T-cell (primary cell): ENCODE data around the gene TIMM17A. TPM values are rescaled to one million over a fixed set of nuclear protein-coding genes. Genes with fewer than 3 reads are reported as not detected.

Experiments used
- ATAC-seq, 4 experiments: fragments of 200-7000 bp in 3 of 4; fragments of 150-1000 bp in 1 of 4; cut with Tn5 transposase; replicated peaks in 1 of 4; 1 replicate in 3 of 4; 2 replicates in 1 of 4; pipeline ENCODE4 v1.10.0; 2021; ENCODE audit warnings: moderate library complexity in 3 of 4, mild to moderate bottlenecking in 2 of 4, moderate number of reproducible peaks in 1 of 4
- CTCF ChIA-PET, 2 donors: fragments of 300-600 bp; sonication (Branson Sonifier 250); formaldehyde crosslinking; loops; one replicate each; lab custom pipeline; 2022; ENCODE audit warnings: antibody characterized with exemption in 2 of 2; lab: Charles Lee
- POLR2A ChIA-PET, 2 donors: fragments of 300-600 bp; sonication (Branson Sonifier 250); formaldehyde crosslinking; loops; one replicate each; lab custom pipeline; 2022; ENCODE audit warnings: antibody characterized with exemption in 2 of 2; lab: Charles Lee
- DNase-seq, 35 experiments: peaks; one replicate each; pipeline versions ENCODE4 v3.0.0 to v3.0.0-alpha.2; 2013 to 2023
- H3K27ac ChIP-seq: one replicate; pipeline ENCODE4 v1.5.1; 2013; ENCODE audit warnings: low read length
- H3K27me3 ChIP-seq, 2 experiments: replicated peaks in 1 of 2; 1 replicate in 1 of 2; 2 replicates in 1 of 2; pipeline versions ENCODE4 v1.6.1 to v1.7.0; 2013; ENCODE audit warnings: low read length in 1 of 2, mixed read lengths in 1 of 2; ENCODE audit not compliant: control insufficient read depth in 2 of 2, insufficient read depth in 2 of 2; ENCODE audit errors: extremely low read depth in 1 of 2
- H3K36me3 ChIP-seq, 2 donors: 1 replicate in 1 of 2; 2 replicates in 1 of 2; pipeline versions ENCODE4 v1.6.1 to v1.7.0; 2013; ENCODE audit warnings: low read length in 1 of 2; ENCODE audit not compliant: control insufficient read depth in 2 of 2, insufficient read depth in 1 of 2; ENCODE audit errors: extremely low read depth in 1 of 2
- H3K4me1 ChIP-seq, 2 experiments: 1 replicate in 1 of 2; 2 replicates in 1 of 2; pipeline versions ENCODE4 v1.6.1 to v1.7.0; 2013; ENCODE audit warnings: low read length in 2 of 2, mixed read lengths in 1 of 2; ENCODE audit not compliant: insufficient read depth in 2 of 2, control insufficient read depth in 1 of 2; ENCODE audit errors: extremely low read depth in 1 of 2
- H3K4me3 ChIP-seq, 2 donors: 1 replicate in 1 of 2; 2 replicates in 1 of 2; pipeline versions ENCODE4 v1.5.1 to v1.7.0; 2013; ENCODE audit warnings: mild to moderate bottlenecking in 2 of 2, low read length in 1 of 2, moderate library complexity in 1 of 2; ENCODE audit not compliant: control insufficient read depth in 1 of 2; ENCODE audit errors: extremely low read depth in 1 of 2
- H3K9me3 ChIP-seq: 2 replicates; pipeline ENCODE4 v1.7.0; 2013
- H3K27ac Mint-ChIP-seq, 2 donors: one replicate each; pipeline ENCODE4 v1.8.0; 2020 to 2021; ENCODE audit warnings: mild to moderate bottlenecking in 2 of 2, mixed read lengths in 2 of 2
- H3K27me3 Mint-ChIP-seq, 2 donors: one replicate each; pipeline ENCODE4 v1.8.0; 2021 to 2022; ENCODE audit warnings: mixed read lengths in 2 of 2
- H3K36me3 Mint-ChIP-seq: one replicate; pipeline ENCODE4 v1.8.0; 2021; ENCODE audit warnings: mixed read lengths
- H3K4me1 Mint-ChIP-seq, 3 donors: one replicate each; pipeline ENCODE4 v1.8.0; 2020 to 2022; ENCODE audit warnings: mixed read lengths in 3 of 3, mild to moderate bottlenecking in 1 of 3
- H3K4me3 Mint-ChIP-seq, 3 donors: one replicate each; pipeline ENCODE4 v1.8.0; 2020 to 2022; ENCODE audit warnings: mild to moderate bottlenecking in 3 of 3, mixed read lengths in 3 of 3, moderate library complexity in 3 of 3
- H3K9me3 Mint-ChIP-seq, 3 donors: one replicate each; pipeline ENCODE4 v1.8.0; 2020 to 2022; ENCODE audit warnings: mixed read lengths in 3 of 3
- WGBS: methylation state at CpG from one replicate; pipeline ENCODE4 v1.1.5; 2013; ENCODE audit warnings: missing lambda C conversion rate; ENCODE audit not compliant: insufficient coverage; 5-methylcytosine and 5-hydroxymethylcytosine counted together
- total RNA-seq, 35 experiments: library from RNA in 6 of 35; stranded (reverse) in 6 of 35; fragments of 120-200 nt in 1 of 35; gene quantifications; one replicate each; pipeline versions ENCODE4 v1.2.1 to v1.2.4 and lab custom pipeline; 2013 to 2026

The TIMM17A gene
- total RNA-seq, 5 donors from 2014 or later (not counting 1 experiment from before 2014, with no cell fraction given) = 28.7 to 37.6 (median 29.9) TPM

DNA sequence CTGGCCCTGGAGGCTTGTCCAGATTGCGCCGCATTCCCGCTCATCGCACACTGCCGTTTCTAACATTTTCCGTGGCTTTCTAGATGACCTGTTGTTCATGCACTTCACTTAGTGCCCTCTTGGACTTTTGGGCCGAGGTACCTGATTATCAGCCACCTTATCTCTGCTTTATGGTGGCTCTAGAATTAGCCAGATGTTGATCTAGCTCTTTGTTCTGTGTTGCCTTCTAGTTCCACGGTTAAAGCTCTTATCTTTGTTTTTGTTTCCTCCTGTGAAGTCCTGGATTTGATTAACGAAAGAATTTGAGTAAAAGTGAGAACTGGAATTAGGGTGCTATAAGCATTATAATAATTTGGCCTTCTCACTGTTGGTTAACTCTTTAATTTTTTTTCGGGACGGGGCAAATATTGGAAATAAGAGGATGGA, 28.1 kb downstream of the TIMM17A start:
- Histone ChIP-seq H3K27ac (peak overlapping the region; percentile 14), H3K9me3 (no peaks in the 10 kb centered on the region), H3K4me3 (peak overlapping the region; percentile 66 to 90), H3K27me3 (no peaks in the 10 kb centered on the region), H3K36me3 (peaks cover 0 to 2% of the 10 kb centered on the region in 2 donors), H3K4me1 (peaks cover 0 to 11% of the 10 kb centered on the region in 2 experiments)
- peaks cover 24 to 33% (median 26%) of the 10 kb centered on the region in 3 donors for H3K4me1 Mint-ChIP-seq
- ATAC-seq (no peak), DNase-seq (peak in 1 of 35 experiments; percentile 5)
- H3K27ac Mint-ChIP-seq = peak overlapping the region; percentile 91 to 94
- WGBS = 26% methylated on average over 9 of the region's 11 CpGs
- no peaks in the 10 kb centered on the region for H3K9me3 Mint-ChIP-seq
- no peaks in the 10 kb centered on the region for H3K27me3 Mint-ChIP-seq
- ChIA-PET CTCF (interaction anchor here in 1 of 2 donors (1.3 to 1.5 kb wide), 2 partner anchors 17 to 88 kb away, joined by 3 to 6 read pairs; no protein-coding TSS in a partner anchor), POLR2A (interaction anchor here in 1 of 2 donors (0.7 kb wide), 2 partner anchors 22 to 87 kb away, joined by 3 read pairs; no protein-coding TSS in a partner anchor)
- no peaks in the 10 kb centered on the region for H3K36me3 Mint-ChIP-seq
- H3K4me3 Mint-ChIP-seq = peak overlapping the region; percentile 92 to 99 (median 97)

GRCh38 chr1:201984446-201984845, 29.1 kb downstream of the TIMM17A start:
- H3K4me3 Mint-ChIP-seq = peak overlapping the region; percentile 47 to 99 (median 51)
- H3K27ac ChIP-seq = no peak overlapping the region
- DNase-seq (no peak), ATAC-seq (no peak)
- peaks cover 24 to 33% (median 26%) of the 10 kb centered on the region in 3 donors for H3K4me1 Mint-ChIP-seq
- no peaks in the 10 kb centered on the region for H3K27me3 Mint-ChIP-seq
- H3K27ac Mint-ChIP-seq = peak overlapping the region; percentile 61 to 94
- no peaks in the 10 kb centered on the region for H3K9me3 ChIP-seq
- ChIA-PET POLR2A (no interaction called here), CTCF (interaction anchor here (0.6 to 0.8 kb wide), 2 partner anchors 15 kb away, joined by 3 read pairs; no protein-coding TSS in a partner anchor)
- peaks cover 0 to 11% of the 10 kb centered on the region in 2 experiments for H3K4me1 ChIP-seq
- H3K27me3 ChIP-seq = no peaks in the 10 kb centered on the region
- H3K36me3 ChIP-seq = peaks cover 0 to 13% of the 10 kb centered on the region in 2 donors
- no CpG with 5 or more reads among the region's 3 CpGs for WGBS
- no peaks in the 10 kb centered on the region for H3K9me3 Mint-ChIP-seq
- H3K4me3 ChIP-seq = no peak overlapping the region
- peaks cover 5% of the 10 kb centered on the region for H3K36me3 Mint-ChIP-seq

DNA sequence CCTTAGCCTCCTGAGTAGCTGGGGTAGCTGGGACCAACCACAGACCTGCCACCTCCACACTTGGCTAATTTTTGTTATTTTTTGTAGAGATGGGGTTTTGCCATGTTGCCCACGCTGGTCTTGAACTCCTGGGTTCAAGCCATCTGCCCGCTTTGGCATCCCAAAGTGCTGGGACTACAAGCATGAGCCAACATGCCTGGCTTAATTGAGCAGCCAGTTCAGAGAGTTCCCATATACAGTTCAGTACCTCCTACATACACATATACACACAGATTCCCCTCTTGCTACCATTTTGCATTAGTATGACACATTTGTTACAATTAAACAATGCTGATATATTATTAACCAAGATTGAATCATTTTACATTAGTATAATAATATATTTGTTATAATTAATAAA, 30.1 kb downstream of the TIMM17A start:
- ATAC-seq (no peak), DNase-seq (no peak)
- CTCF ChIA-PET = interaction anchor here in 1 of 2 donors (0.8 kb wide), 1 partner anchor 14 kb away, joined by 3 read pairs; no protein-coding TSS in a partner anchor
- Histone ChIP-seq H3K9me3 (no peaks in the 10 kb centered on the region), H3K27ac (no peak overlapping the region), H3K36me3 (peaks cover 1 to 19% of the 10 kb centered on the region in 2 donors), H3K4me1 (peaks cover 0 to 11% of the 10 kb centered on the region in 2 experiments), H3K27me3 (no peaks in the 10 kb centered on the region), H3K4me3 (no peak overlapping the region)
- Mint-ChIP-seq H3K27ac (no peak overlapping the region), H3K27me3 (no peaks in the 10 kb centered on the region), H3K4me1 (peaks cover 24 to 33% (median 26%) of the 10 kb centered on the region in 3 donors), H3K4me3 (no peak overlapping the region), H3K9me3 (no peaks in the 10 kb centered on the region), H3K36me3 (peaks cover 8% of the 10 kb centered on the region)
- WGBS = 57% methylated on average over 1 of the region's 2 CpGs
- POLR2A ChIA-PET = interaction anchor here in 1 of 2 donors (0.6 kb wide), 1 partner anchor 28 kb away, joined by 3 read pairs; no protein-coding TSS in a partner anchor

GRCh38 chr1:201988601-201989000, 33.3 kb downstream of the TIMM17A start:
- DNase-seq = no peak
- Histone ChIP-seq H3K27ac (no peak overlapping the region), H3K4me1 (no peaks in the 10 kb centered on the region), H3K9me3 (no peaks in the 10 kb centered on the region), H3K36me3 (peaks cover 6 to 39% of the 10 kb centered on the region in 2 donors), H3K27me3 (no peaks in the 10 kb centered on the region), H3K4me3 (no peak overlapping the region)
- peaks cover 27% of the 10 kb centered on the region for H3K36me3 Mint-ChIP-seq
- no peak overlapping the region for H3K4me3 Mint-ChIP-seq
- H3K27me3 Mint-ChIP-seq = no peaks in the 10 kb centered on the region
- ChIA-PET CTCF (interaction anchor here in 1 of 2 donors (1.0 kb wide), 1 partner anchor 11 kb away, joined by 3 read pairs; no protein-coding TSS in a partner anchor), POLR2A (no interaction called here)
- peaks cover 11 to 14% (median 12%) of the 10 kb centered on the region in 3 donors for H3K4me1 Mint-ChIP-seq
- ATAC-seq = no peak
- H3K27ac Mint-ChIP-seq = no peak overlapping the region
- H3K9me3 Mint-ChIP-seq = no peaks in the 10 kb centered on the region
- WGBS = 90% methylated on average over 6 of the region's 7 CpGs

DNA sequence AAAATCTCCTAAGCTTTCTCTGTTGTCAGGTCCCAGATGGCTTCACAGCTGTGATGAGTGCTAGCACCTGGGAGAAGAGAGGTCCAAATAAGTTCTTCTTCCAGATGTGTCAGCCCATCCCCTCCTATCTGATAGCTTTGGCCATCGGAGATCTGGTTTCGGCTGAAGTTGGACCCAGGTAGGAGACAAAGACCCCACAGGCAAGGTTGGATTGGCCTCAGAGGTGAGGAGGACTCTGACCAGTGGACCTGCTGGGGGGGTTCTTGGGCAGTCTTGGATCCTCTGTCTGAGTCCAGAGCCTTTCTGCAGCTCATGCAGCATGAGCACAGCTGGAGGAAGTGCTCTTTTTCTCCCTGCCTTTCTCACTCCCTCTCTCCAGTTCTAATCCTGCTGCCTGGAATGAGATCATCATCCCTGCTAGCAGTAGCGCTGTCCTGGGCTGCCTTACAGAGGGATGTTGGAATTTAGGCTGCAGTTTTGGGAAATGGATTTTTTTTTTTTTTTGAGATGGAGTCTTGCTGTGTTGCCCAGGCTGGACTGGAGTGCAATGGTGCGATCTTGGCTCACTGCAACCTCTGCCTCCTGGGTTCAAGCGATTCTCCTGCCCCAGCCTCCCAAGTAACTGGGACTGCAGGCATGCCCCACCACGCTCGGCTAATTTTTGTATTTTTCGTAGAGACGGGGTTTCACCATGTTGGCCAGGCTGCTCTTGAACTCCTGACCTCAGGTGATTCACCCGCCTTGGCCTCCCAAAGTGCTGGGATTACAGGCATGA, 34.2 kb downstream of the TIMM17A start:
- Mint-ChIP-seq H3K36me3 (peaks cover 36% of the 10 kb centered on the region), H3K27ac (no peak overlapping the region), H3K27me3 (no peaks in the 10 kb centered on the region), H3K4me3 (no peak overlapping the region), H3K9me3 (no peaks in the 10 kb centered on the region), H3K4me1 (peaks cover 2 to 6% (median 4%) of the 10 kb centered on the region in 3 donors)
- peaks cover 13 to 43% of the 10 kb centered on the region in 2 donors for H3K36me3 ChIP-seq
- H3K4me1 ChIP-seq = no peaks in the 10 kb centered on the region
- H3K27me3 ChIP-seq = no peaks in the 10 kb centered on the region
- POLR2A ChIA-PET = no interaction called here
- DNase-seq (no peak), ATAC-seq (no peak)
- H3K9me3 ChIP-seq = no peaks in the 10 kb centered on the region
- H3K27ac ChIP-seq = no peak overlapping the region
- WGBS = 98% methylated on average over 6 of the region's 10 CpGs
- H3K4me3 ChIP-seq = no peak overlapping the region
- CTCF ChIA-PET = interaction anchor here in 1 of 2 donors (1.0 kb wide), 1 partner anchor 10 kb away, joined by 3 read pairs; no protein-coding TSS in a partner anchor

DNA sequence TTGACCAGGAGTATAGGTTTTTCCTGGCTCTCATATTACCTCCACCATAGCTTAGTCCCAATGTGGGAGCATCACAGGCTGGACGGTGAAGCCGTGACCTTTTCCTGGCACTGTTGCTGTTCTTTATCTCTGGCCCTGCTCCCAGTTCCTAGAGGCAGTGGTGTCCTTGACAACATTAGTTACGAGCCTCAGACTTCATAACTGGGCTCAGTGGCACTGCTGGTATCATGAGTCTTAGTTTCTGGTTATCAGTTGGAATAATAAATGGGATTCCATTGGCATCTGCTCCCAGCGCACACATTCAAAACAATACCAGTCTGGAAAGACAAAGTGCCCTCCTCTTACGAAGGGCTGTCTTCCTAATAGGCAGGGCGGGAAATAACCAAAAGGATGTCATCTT, 35.1 kb downstream of the TIMM17A start:
- Histone ChIP-seq H3K27ac (no peak overlapping the region), H3K4me1 (no peaks in the 10 kb centered on the region), H3K4me3 (no peak overlapping the region), H3K9me3 (no peaks in the 10 kb centered on the region), H3K36me3 (peaks cover 16 to 43% of the 10 kb centered on the region in 2 donors), H3K27me3 (no peaks in the 10 kb centered on the region)
- DNase-seq (no peak), ATAC-seq (no peak)
- Mint-ChIP-seq H3K9me3 (no peaks in the 10 kb centered on the region), H3K36me3 (peaks cover 42% of the 10 kb centered on the region), H3K4me1 (peaks cover under 1 to 3% (median 2%) of the 10 kb centered on the region in 3 donors), H3K27ac (no peak overlapping the region), H3K4me3 (no peak overlapping the region), H3K27me3 (no peaks in the 10 kb centered on the region)
- WGBS = 100% methylated on average over 1 of the region's 6 CpGs
- POLR2A ChIA-PET = interaction anchor here in 1 of 2 donors (0.6 kb wide), 1 partner anchor 766 kb away, joined by 5 read pairs; no protein-coding TSS in a partner anchor
- CTCF ChIA-PET = no interaction called here
